SKM-1 treated with dmso at 0.1 percent for 144 hours (cell line): Measurements from ENCODE around the gene KRTAP10-7.
"Not testable (repeated sequence)": the region's sequence is repeated elsewhere in the genome, so short reads cannot be mapped to it uniquely, and the experiment has no call there.

Experiments
- DNase-seq: peaks from one replicate; lab custom pipeline; 2025; ENCODE audit not compliant: unreplicated experiment; lab: John Stamatoyannopoulos, UW

Gene KRTAP10-7

DNA sequence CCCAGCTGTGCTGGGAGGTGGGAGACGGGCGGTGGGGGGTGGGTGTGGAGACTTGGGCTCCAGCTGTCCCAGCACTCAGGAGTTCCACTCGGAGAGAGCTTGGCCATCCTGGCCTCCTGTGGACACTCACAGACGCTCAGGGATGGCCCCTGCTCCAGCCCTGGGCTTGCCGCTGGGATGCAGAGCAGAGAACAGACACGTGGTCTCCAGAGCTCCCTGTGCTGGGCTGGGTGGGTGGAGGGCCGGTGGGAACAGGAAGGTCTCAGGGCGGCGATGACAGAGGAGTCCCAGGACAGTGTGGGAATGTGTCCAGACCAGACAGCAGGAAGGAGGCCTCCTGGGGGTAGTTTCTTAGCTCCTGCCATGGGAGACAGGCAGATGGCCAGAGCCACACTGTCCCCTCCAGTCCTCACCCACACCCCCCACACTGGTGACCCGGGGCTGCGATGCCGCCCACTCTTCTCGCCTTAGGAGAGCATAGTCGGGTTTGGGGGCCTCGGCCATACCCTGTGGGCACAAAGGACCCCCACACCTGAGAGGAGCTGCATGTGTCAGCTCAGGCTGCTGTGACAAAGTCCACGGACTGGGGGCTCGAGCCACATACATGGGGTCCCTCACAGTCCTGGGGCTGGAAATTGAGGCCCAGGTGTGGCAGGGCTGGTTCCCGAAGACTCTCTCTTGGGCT, 28.5 kb downstream of the KRTAP10-7 start:
- no peak for DNase-seq

DNA sequence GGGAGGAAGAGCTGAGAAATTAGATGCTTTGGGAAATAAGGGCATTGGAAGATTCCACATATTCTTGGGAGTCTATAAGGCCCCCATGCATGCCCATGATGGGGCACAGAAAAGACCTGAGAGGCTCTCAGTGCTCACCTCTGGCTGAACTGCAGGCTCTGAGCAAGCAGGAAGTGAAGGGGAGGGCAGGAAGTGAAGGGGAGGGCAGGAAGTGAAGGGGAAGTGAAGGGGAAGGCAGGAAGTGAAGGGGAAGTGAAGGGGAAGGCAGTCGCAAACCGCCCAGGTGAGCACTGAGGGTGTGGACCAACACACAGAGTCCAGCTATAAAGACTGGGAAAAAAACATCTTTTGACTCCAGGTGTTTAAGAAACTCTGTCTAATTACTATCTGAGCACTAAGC, 30.0 kb downstream of the KRTAP10-7 start:
- no peak for DNase-seq

DNA sequence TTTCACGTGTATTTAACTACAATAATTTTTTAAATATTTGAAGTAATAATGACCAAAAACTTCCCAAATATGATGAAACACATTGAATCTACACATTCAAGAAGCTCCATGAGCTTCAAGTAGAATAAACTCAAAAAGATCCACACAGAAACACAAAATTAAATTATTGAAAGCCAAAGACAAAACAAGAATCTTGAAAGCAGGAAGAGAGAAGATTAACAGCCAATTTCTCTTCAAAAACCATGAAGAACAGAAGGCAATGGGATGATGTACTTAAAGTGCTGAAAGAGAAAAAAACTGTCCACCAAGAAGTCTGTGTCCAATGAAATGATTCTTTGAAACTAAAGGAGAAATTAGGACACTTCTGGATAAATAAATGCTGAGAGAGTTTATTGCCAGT, 31.7 kb downstream of the KRTAP10-7 start:
- no peak for DNase-seq

DNA sequence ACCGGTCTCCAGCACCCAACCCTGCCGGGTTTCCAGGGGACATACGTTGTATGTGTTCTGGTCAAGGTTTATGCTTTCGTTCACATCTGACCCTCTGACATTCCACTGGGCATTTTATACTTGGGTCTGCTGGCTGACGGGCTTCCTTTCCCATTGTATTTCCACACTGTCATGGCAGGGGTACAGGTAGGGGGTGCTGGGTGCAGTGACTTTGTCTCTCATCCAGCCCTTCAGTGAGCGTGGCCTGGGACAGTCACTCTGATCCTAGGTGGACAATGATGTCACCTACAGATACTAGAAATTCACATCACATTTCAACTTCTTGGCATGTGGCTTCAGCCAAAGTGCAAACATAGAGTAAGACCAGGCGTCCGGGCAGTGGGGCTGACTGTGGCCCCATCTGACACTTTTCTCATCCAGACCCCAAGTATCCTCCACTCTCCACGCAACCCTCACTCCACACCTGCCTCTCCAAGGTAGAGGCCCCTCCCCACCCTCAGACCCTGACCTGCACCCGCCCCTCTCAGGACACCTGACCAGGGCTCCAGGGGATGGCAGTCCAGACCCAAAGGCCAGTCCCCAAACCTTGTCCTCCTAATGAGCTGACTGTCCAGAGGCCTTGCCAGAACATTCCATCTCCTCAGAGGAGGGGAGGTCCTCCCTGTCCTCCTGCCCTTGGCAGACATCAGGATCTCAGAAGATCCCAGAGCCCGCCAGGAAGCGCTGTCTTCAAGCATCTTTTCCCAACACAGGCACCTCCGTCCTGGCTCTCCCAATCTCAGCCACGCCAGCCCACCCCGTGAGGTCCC, 36.0 kb downstream of the KRTAP10-7 start:
- no peak for DNase-seq

DNA sequence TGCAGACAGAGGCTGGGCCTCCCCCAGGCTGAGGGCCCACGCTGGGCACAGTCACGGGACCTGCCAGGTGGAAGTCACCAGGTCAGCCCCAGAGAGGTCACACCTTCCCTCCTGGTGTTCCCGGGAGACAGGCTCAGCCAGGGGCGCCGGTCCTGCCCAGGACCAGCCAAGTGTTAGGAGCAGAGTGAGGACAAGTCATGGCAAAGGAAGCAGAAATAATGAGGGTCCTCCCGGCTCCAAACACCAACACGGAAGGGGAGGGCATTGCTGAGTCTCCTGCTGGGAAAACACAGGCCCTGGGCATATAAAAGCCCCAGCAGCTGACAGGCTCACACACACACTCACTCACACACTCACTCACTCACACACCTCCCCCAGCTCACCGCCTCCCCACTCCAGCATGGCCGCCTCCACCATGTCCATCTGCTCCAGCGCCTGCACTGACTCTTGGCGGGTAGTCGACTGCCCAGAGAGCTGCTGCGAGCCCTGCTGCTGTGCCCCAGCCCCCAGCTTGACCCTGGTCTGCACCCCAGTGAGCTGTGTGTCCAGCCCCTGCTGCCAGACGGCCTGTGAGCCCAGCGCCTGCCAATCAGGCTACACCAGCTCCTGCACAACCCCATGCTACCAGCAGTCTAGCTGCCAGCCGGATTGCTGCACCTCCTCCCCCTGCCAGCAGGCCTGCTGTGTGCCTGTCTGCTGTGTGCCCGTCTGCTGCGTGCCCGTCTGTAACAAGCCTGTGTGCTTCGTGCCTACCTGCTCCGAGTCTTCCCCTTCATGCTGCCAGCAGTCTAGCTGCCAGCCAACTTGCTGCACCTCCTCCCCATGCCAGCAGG, 36.8 kb downstream of the KRTAP10-7 start, which contains the start of gene KRTAP10-10:
Gene KRTAP10-10 (plus strand): TSS at position 339 of the 833 bp plus-strand sequence. CDS start 62 bp downstream, at position 401.
- DNase-seq = no peak

DNA sequence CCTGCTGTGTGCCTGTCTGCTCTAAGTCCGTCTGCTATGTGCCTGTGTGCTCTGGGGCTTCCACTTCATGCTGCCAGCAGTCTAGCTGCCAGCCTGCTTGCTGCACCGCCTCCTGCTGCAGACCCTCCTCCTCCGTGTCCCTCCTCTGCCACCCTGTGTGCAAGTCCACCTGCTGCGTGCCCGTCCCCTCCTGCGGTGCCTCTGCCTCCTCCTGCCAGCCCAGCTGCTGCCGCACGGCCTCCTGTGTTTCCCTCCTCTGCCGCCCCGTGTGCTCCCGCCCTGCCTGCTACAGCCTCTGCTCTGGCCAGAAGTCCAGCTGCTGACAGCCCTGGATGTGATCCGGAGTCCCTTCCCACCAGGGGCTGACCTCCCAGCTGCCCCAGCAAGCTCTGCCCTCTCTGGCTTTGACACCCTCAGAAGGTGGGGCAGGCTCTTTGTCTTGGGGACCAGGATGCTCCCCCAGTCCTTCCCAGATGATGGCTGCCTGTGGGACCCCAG, 37.5 kb downstream of the KRTAP10-7 start:
- not testable (repeated sequence) for DNase-seq

DNA sequence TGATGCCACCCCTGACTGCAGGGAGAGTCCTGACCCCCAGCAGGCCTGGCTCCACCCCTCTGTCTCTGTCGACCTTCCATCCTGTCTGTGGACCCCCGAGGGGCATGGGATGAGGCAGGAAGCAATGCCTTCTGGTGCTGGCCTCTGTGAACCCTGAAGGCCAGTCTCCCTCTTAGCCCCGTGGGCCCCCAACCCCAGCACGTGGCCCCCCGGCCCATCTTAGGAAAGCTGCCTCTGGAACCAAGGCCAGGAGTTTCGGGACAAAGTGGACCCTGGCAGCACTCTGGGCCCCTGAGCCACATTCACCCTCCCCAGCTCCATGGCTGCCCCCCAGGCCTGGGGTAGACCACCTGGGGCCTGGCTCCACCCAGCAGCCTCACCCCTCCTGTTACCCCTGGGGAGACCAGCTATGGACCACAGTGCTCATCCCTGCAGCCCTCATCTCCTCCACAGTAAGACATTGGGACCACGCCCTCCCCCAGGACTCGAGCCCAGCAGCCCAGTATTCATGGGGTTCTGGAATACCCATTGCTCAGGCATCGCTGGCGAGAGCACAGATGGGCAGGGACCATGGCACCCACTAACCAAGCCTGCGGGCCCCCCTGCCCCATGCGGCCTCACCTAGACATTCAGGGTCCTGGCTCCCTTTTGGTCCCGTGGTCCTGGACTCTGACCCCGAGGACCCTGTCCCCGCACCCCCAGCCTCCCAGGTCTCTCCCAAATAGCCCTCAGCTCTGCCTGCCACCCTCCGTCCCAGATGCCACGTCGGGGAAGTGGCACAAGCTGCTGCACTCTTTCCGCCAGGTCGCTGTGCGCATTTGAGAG, 38.3 kb downstream of the KRTAP10-7 start:
- DNase-seq = not testable (repeated sequence)

DNA sequence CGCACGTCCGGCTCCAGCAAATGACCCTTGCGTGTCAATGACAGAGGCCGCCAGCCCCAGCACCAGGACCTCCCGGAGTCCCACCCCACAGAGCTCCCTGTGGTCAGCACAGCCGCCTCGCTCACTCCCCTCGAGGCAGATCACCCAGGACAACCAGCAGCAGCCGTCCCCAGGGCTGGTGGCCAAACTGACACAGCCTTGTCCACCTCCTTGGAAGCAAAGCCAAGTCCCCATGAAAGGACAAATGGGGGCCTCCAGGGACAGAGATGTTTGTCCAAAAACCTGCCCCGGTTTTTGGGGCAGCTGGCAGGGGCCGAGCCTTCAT, 38.9 kb downstream of the KRTAP10-7 start:
- DNase-seq = no peak

DNA sequence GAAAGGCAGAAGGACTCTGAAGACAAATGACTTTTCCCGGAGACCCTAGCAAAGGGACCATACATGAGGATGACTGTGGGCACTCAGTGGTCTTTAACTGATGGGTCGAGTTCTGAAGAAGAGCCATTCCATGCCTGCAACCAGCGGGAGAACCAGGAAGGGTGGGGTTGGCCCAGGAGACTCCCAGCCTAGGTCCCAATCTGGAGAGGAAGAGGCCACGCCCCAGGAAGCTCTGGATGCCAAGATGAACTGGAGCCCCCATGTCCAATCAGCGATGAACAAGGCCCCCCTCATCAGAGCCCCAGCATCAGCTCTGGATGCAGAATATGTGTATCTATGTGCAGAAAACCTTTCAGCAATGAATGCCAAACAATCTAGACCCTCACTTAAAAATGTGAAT, 40.4 kb downstream of the KRTAP10-7 start:
- no peak for DNase-seq

DNA sequence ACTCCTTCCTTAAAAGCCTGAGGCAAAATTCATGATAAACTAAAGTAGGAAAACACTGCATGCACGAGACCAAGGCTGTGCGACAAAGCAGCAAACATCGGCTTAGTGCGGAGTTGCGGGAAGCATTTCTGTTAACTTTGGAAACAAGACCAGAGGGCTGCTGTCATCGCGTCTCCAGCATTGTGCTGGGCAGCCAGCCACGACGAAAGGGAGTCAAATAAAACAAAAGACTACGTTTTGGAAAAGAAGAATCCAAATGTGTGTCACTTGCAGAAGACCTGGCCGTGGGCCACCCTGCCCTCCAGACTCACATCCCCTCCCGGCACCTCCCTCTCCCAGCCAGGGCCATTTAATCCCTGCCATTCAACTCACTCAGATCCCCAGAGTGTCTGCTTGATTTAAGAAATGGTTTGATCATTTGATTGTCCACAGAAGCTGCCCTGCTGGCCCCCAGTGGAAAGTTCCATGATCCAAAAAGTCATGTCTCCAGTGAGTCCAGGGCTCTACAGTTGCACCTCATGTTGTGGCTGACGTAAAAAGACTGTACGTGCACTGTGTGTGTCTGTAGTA, 43.4 kb downstream of the KRTAP10-7 start:
- DNase-seq = no peak

DNA sequence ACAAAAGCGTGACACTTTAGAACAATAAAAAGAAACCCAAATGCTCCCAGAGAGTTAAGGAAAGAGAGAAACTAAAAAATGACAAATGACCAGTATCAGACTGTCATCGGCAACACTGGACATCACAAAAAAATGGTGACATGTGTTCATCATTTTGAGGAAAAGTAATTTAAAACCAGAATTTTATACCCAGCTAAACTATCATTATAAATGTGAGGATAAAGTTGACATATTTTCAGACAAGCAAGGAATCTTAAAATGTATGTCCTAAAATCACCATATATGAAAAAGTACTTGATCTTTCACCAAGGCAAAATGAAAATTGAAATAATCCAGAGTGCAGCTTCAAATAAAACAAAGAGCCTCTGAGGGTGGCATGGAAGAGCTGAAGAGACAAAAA, 44.5 kb downstream of the KRTAP10-7 start:
- DNase-seq = no peak

DNA sequence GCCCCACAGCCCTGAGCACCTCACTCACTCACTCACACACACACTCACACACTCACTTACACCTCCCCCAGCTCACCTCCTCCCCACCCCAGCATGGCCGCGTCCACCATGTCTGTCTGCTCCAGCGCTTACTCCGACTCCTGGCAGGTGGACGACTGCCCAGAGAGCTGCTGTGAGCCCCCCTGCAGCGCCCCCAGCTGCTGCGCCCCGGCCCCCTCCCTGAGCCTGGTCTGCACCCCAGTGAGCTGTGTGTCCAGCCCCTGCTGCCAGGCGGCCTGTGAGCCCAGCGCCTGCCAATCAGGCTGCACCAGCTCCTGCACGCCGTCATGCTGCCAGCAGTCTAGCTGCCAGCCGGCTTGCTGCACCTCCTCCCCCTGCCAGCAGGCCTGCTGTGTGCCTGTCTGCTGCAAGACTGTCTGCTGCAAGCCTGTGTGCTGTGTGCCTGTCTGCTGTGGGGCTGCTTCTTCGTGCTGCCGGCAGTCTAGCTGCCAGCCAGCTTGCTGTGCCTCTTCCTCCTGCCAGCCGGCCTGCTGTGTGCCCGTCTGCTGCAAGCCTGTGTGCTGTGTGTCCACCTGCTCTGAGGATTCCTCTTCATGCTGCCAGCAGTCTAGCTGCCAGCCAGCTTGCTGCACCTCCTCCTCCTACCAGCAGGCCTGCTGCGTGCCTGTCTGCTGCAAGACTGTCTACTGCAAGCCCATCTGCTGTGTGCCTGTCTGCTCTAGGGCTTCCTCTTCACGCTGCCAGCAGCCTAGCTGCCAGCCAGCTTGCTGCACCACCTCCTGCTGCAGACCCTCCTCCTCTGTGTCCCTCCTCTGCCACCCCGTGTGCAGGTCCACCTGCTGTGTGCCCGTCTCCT, 46.2 kb downstream of the KRTAP10-7 start, which contains the start of gene KRTAP10-11:
Gene KRTAP10-11 (plus strand): TSS at position 49 of the 856 bp plus-strand sequence. CDS start 45 bp downstream, at position 94.
- not testable (repeated sequence) for DNase-seq

DNA sequence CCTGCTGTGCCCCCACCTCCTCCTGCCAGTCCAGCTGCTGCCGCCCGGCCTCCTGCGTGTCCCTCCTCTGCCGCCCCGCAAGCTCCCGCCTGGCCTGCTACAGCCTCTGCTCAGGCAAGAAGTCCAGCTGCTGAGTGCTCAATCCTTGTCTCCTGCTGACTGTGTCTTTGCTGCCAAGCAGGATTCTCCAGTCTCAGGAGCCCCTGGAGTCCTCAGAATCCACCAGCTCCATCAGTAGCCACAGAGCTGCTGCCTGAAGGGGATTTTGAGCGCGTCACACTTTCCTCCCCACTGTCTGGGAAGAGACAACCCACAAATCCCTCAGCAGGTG, 46.8 kb downstream of the KRTAP10-7 start:
- no peak for DNase-seq

DNA sequence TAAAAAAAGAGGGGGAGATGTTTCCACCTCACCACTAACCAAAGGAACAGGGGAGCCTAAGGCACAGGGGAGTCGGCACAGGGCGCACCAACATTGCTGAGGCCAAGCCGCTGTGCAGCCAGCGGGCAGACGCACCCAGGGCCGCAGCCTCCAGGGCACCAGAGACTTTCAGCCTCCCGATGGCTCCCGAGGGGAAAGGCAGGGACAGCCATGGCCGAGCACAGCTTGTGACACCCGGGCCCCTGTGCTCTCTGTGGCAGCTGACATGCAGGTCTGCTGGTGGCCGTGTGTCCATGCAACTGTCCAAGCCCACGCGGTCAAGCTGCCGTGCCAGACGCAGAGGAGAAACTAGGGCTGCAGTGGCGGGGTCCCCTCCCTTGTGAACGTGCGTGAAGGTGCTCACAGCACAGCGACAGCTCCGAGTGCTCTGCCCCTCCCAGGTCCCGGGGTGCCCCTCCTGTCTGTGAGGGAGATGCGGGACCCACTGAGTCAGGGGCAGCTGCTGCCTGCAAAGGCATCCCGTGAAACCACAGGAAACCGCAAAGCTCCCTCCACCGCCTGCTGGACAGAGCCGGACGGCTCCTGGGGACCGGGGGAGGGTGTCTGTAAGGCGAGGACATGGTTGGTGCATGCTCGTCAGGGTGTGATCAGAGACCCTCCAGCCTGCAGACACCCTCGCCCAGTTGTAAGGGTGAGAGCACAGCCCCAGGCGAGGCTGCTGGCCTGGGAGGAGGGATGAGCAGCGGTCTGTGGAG, 48.3 kb downstream of the KRTAP10-7 start:
- DNase-seq = no peak

DNA sequence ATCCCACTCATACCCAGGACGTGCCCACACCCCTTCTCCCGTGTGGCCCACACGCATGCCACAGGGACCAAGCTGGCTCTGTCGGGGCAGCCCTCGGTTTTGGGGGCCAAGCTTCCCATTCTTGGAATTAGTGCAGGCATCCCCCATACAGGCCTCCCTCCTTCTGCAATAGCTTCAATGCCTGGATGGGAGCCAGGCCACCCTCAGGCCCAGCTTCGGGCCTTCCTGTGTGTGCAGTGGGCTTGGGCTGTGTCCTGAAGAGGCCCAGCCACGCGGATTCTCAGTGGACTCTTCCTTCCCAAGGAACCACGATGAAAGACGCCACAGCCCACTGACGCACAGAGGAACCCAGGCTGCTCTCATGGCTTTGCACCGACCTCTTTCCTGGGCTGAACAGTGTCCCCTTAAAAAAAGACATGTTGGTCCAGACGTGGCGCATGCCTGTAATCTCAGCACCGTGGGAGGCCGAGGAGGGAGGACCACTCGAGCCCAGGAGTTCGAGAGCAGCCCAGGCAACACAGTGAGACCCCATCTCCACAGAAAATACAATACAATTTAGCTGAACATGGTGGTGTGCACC, 49.2 kb downstream of the KRTAP10-7 start:
- no peak for DNase-seq

DNA sequence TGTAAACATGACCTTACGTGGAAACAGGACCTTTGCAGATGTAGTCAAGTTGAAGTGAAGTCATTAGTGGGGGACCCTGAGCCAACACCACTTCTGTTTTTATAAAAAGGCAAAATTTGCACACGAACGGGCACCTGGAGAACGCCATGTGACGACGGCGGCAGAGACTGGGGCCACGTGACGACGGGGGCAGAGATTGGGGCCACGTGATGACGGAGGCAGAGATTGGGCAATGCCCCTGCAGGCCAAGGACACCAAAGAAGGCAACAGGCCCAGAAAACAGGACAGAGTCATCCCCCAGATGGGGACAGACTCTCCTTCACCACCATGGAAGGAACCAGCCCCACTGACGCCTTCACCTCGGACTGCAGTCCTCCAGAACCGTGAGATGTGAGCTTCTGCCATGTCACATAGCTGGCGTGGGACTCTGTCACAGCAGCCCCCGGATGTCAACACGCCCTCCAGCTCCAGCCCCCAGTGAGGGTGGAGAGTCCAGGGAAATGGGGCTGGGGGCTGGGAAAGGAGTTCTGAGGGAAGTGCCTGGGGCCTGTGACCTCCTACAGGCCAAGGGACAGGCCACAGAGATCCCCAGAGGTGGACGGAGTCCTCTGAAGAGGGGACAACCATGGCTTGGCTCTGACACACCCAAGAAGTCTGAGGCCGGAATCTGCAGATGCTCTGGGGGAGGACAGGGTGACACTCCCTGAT, 50.0 kb downstream of the KRTAP10-7 start:
- DNase-seq = no peak

DNA sequence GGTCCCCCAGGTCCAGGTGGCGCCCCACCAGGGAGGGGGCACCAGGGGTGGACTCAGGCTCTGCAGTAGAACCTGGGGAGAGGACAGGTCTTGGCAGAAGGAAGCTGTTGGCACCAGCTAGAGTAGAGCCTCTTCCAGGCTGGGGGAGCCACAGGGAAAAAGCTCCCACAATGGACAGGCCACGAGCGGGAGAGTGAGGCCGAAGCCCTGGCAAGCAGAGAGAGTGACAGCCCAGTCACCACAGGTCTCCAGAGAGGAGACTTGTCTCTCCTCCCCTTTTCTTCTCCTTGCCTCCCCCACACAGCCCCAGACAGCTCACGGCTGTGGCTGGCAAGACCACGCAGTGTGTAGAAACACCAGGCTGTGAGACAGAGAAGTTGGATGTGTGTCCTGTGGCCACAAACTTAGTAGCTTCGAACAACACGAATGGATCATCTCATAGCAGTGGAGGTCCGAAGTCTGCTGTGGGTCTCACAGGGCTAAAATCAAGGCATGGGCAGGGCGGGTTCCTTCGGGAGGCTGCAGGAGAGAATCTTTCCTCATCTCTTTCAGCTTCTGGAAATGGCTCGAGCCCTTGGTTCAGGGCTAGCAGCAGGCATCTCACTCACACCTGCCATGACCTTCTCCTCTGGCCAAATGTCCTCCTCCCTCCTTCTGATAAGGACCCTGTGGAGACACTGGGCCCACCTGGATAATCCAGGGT, 50.7 kb downstream of the KRTAP10-7 start:
- no peak for DNase-seq
